Subcutaneous adipose tissue (tissue), 4 donors: ENCODE data around the gene RRP8. TPM values are rescaled to one million over a fixed set of nuclear protein-coding genes. Genes with fewer than 3 reads are reported as not detected.

Source experiments
- total RNA-seq, 4 donors: library from RNA; depleted of rRNA; stranded (reverse); fragments of >200 nt; gene quantifications; one replicate each; pipeline ENCODE4 v1.1.0, GENCODE V29; 2016
- TF ChIP-seq, protein P1 (sequence below): fragments of 450-650 bp; IDR thresholded peaks from one replicate; pipeline ENCODE4 v1.5.1; 2016; ENCODE audit warnings: low read depth, mild to moderate bottlenecking, control low read depth, antibody characterized with exemption, moderate library complexity

Gene RRP8
- total RNA-seq, 4 donors from 2014 or later: 8.8 to 15.4 (median 9.8) TPM

DNA sequence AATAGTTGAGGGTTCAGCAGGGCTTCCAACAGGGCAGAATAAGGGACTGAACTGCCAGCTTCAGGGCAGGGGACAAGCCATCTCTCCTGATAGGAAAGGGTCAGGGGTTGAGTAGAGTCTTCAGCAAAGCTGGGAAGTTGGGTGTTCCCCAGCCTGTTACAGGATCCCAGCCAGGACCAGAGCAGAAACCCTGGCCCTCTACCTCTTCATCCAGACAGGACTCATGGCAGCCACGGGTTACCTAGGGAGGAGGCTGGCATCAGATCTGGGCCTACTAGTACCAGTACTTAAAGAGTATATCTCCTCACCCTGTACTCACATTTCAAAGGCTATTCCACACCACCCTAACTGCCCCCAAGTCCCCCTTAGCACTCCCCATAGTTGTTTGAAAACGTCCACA lies 11.0 kb upstream of the RRP8 start:
- TF ChIP-seq, protein P1, sequence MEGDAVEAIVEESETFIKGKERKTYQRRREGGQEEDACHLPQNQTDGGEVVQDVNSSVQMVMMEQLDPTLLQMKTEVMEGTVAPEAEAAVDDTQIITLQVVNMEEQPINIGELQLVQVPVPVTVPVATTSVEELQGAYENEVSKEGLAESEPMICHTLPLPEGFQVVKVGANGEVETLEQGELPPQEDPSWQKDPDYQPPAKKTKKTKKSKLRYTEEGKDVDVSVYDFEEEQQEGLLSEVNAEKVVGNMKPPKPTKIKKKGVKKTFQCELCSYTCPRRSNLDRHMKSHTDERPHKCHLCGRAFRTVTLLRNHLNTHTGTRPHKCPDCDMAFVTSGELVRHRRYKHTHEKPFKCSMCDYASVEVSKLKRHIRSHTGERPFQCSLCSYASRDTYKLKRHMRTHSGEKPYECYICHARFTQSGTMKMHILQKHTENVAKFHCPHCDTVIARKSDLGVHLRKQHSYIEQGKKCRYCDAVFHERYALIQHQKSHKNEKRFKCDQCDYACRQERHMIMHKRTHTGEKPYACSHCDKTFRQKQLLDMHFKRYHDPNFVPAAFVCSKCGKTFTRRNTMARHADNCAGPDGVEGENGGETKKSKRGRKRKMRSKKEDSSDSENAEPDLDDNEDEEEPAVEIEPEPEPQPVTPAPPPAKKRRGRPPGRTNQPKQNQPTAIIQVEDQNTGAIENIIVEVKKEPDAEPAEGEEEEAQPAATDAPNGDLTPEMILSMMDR: no peak

DNA sequence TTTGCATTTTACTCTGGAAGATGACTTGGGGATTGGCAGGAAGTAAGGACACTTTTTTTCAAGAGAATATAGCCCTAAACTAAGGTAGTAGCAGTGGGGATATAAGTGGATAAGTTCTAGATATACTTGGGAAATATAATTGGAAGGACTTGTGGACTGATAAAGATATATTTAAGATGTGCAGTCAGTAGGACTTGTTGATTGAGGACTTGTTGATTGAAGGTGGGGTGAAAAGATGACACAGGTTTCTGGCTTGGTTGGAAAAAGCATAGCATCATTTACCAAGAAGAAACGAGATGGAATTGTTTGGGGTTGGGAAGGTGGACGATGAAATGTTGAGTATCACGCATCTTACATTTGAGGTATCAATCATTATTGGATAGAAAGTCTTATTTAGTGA lies 10.1 kb upstream of the RRP8 start:
- TF ChIP-seq, protein P1: no peak

DNA sequence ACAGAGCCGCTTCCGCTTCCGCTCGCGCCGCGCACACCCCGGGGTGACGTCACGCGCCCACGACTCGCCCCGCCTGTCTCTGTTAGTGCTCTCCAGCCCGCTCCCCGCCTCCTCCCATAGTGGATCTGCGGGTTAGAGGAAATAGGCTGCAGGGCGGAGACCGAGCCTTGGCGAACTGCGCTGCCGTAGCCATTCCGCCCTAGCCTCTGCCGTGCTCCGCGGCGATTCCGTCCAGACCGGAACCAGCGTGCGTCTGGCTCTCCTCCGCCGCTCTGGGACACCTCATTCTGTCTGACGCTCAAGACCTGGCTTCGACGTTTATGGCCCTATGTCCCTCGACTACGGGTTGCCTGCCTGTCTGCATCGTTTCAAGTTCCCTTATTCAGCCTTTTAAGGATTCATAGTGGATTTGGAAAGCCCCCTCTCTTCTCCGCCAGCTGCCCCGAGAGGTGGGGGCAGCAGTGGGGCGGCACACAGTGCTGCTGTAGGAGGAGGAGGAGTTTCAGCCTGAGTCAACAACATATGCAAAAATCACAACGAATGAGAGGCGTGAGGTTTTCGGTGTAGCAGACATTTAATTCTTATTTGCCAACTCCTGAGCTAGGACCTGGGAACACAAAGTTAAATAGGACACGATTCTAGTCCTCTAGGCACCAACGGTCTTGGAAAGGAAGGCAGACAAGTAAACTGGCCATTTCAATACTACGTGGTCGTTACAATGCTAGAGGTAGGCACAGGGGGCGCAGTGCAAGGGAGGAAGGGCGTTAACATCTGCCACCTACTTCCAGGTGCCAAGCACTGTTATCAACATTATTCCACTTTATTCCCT lies 9.0 kb upstream of the RRP8 start, which contains the start of gene TAF10:
TSS of gene TAF10 (minus strand) at position 4 of the 829 bp plus-strand sequence. CDS start 27 bp downstream, outside the sequence.
- TF ChIP-seq, protein P1: no peak

DNA sequence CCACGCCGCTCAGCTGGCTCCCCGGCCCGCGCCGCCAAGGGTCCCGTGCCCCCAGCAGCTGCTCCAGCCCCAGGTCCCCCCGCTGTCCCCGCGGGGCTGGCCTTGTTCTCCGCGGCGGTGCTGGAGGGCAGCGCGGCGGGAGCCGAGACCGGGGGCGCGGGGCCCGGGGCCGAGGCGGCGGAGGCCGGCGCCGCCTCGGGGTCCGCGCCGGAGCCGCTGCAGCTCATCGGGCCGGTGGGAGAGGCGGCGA lies 8.5 kb upstream of the RRP8 start:
- TF ChIP-seq, protein P1: no peak

DNA sequence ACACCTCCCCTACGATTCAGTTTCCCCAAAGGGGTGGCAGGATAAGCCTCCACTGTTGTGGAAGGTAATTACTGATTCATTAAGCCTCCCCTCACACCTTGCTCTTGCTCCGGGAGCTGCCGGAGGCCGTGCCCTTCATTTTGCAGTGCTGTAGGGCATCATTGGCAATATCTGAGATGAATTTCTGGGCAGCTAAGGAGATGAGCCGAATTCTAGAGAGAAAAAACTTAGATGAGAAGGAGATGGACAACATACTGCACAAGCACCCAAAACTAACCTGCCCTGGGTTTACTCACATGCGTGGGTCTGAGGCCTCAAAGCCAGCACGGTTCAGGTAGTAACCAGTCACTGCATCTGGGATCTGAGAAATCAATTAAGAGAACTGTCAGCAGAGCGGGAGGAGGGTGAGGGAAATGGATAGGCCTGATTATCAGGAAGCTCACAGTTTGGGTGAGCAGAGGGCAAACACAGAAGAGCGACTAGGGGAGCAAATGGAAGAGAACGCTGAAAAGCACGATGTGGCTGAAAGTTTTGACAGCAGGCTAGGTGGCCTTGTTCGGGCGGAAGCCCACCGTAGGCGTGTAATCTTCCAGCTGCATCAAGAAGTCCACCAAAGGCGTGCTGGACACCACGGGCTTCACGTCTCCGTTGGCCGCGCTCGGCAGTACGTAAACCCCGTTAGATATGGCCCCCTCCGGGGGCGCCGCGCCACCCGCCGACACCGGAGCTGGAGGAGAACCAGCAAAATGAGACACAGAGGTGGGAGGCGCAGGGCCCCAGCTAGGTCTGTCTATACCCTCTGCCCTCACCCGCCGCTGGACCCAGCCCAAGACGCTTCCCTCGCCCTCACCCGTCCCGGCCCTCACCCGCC lies 7.9 kb upstream of the RRP8 start:
- TF ChIP-seq, protein P1: no peak

DNA sequence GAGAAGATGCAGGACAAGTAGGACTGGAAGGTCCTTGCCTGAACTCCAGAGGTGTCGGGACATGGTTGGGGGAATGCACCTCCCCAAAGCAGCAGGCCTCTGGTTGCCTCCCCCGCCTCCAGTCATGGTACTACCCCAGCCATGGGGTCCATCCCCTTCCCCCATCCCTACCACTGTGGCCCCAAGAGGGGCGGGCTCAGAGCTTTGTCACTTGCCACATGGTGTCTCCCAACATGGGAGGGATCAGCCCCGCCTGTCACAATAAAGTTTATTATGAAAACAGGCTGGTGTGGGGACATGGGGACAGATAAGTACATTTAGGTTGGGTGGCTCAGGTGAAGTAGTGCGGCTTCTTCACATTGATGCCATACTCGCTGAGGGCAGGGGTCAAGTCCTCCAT lies 7.2 kb upstream of the RRP8 start:
- TF ChIP-seq, protein P1: no peak

DNA sequence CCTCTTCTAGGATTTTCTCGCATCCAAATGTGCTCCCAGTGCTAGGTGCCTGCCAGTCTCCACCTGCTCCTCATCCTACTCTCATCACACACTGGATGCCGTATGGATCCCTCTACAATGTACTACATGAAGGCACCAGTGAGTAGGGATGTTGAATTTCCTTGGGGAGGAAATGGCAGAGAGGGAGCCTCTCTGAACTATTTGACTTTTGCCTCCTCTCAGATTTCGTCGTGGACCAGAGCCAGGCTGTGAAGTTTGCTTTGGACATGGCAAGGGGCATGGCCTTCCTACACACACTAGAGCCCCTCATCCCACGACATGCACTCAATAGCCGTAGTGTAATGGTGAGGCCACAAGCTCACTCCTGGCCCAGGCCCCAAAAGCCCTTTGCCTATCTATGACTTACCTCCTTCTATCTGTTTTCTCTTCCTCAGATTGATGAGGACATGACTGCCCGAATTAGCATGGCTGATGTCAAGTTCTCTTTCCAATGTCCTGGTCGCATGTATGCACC lies 6.1 kb upstream of the RRP8 start:
- TF ChIP-seq, protein P1: no peak
